GM21619 (cell line): ENCODE results near the gene COL4A3.

ENCODE experiments used
- ATAC-seq: cut with Tn5 transposase; IDR thresholded peaks from one replicate; pipeline ENCODE4 v1.9.1; 2021; ENCODE audit not compliant: unreplicated experiment

Gene COL4A3

GRCh38 chr2:227335713-227336112 is 171.3 kb downstream of the COL4A3 start:
- ATAC-seq, result no peak

DNA sequence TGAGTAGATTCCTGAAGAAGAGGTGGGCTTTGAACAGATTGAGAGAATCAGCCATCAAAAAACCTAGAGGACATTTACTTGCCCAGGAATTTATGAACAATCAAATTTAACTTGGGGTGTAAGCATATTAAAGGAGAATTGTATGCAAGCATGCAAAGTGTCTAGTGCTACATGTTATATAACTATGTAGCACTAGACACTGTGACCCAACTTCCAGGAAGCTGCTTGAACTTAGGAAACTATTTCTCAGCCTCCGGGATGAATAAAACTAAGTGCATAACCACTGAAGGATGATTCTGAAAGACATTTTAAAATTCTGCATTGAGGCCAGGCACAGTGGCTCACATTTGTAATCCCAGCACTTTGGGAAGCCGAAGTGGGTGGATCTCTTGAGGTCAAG is 173.0 kb downstream of the COL4A3 start:
- ATAC-seq, result no peak

GRCh38 chr2:227339098-227339599 is 174.7 kb downstream of the COL4A3 start:
- ATAC-seq, result no peak

GRCh38 chr2:227340106-227340505 is 175.7 kb downstream of the COL4A3 start:
- no peak for ATAC-seq

DNA sequence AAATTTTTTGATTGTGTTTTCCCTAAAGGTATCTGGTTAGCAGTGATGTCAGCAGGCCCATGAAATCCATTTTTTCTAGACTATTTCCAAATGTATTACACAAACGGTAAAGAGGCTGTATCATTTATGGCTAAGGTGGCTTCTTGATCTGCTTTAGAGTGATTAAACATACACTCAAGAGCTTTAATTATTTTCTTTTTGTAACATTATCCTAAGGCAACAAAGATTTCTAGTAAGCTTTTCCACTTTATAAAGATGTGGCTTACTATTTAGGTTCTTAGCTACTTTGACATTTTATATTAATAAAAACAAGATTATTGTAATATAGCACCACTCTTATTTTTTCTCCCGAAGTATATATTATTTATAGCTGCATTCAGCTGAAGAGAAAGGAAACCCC is 177.1 kb downstream of the COL4A3 start:
- ATAC-seq, result no peak

DNA sequence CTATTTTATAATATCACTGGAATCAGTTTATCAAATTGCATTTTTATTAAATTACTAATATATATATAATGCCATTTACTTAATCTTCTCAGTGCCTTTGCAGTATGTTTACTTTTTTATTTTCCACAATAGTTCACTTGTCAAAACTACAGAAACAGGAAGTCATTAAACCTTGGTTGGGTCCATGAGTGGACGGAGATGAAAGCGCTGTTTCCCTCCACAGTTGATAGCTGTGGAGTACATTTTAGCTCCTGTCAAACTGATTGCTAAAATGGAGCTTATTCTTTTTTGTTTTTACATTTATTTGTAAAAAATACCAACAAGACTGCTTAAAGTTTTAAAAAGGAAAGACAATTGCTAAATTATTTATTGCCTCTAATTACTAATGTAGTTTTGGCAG is 179.8 kb downstream of the COL4A3 start:
- no peak for ATAC-seq

GRCh38 chr2:227347117-227347516 is 182.7 kb downstream of the COL4A3 start:
- ATAC-seq, result no peak

DNA sequence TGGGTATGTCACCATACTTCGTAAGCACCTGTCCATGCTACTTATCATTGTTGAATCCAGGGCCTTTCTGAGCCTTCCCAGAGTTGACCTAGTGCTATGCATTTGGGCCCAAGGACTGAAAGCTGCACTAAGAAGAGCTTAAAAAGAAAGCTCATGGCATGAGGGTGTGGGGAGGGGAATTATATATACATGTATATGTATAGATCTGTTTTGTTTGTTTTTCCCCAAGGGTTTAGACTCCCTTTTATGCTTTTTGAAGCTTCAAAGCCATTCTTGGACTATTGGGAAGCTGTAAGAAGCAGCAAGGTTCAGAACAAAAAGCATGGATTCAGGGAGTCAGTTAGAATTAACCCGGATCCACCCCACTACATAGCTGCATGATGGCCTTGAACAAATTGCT is 183.9 kb downstream of the COL4A3 start:
- no peak for ATAC-seq

DNA sequence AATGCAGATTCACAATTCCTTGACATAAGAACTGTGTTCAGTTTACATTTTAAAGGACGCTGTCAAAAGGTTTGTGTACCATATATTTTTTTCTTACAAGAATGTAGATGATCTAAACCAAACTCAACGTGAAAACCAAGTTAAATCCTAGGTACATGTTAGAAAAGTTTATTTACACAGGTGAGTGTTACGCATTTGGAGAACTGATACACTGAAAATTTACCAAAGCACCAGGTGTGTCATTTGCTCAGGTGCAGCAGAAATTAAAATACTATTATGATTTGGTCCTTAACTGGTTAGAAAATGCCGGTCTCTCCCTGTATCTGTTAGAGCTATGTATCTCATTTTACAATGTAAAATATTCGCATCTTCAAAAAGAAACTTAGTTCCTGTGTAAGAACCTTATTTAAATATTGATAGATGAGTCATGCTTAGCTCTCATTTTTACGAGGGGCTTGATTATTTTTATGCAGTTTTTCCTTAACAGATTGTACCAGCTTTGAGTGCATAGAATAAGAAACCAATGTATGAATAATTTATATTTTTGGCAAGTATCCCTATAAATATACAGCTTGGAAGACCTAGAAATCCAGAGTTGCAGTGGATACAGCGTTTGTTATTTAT is 185.7 kb downstream of the COL4A3 start:
- ATAC-seq, result no peak

DNA sequence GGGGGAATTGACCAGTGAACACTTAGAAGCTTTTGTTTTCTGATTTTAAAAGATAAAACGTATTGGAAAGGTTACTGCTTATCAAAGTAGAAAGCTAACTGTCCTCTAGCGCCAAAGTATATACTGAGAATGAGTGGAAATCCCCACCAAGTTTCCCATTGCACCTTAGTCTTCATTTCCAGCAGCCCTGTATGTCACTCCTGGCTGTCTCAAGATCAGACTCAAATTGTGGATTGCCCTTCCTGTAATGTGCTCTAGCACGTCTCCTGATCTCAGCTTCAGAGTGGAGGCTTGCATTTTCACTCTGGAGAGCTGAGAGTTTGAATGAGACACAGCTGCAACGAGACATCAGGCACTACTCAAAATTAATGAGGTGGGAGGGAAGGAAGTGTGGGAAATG is 187.2 kb downstream of the COL4A3 start:
- peak; percentile 80 for ATAC-seq

DNA sequence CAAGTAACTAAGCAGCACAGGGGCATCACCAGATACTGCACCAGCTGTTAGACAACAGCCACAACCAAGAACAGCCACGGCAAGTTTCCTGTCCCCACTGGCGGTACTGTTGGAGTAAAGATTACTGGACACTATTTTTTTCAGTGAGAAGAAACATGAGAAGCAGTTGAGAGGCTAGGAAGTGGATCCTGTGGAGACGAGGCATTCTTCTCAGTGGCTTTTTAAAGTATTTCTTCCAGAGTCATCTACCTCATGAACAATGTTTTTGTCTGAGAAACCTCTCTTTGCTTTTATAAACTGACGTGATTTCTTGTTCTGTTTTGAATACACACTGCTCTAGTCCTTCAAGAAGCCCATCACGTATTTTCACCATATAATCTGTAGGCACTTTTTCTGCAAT is 195.9 kb downstream of the COL4A3 start:
- no peak for ATAC-seq

GRCh38 chr2:227363756-227364155 is 199.3 kb downstream of the COL4A3 start:
- ATAC-seq, result no peak
